Measurements from ENCODE around the gene RMND1. TPM values are rescaled to one million over a fixed set of nuclear protein-coding genes. Genes with fewer than 3 reads are reported as not detected.
A peak's percentile ranks its signal among the peaks of the same experiment; 100 is the strongest.

Gene RMND1
- polyA plus RNA-seq, 2 donors = 9.6 to 10.6 TPM

GRCh38 chr6:151409260-151409659 lies 42.7 kb downstream of the RMND1 start:
- no peak overlapping the region for H3K4me3 ChIP-seq (ENCODE audit: low read depth in 1 of 2, low read length in 2 of 2)
- H3K36me3 ChIP-seq (ENCODE audit: control insufficient read depth in 2 of 2, insufficient read depth in 2 of 2, low read length in 1 of 2) = peaks cover 9% of the 10 kb centered on the region in 2 donors
- H3K4me1 ChIP-seq (ENCODE audit: control insufficient read depth in 2 of 2, insufficient read depth in 2 of 2, low read length in 1 of 2) = no peaks in the 10 kb centered on the region
- H3K27ac ChIP-seq (ENCODE audit: low read depth in 2 of 2, low read length in 1 of 2) = no peak overlapping the region
- H3K27me3 ChIP-seq (ENCODE audit: control insufficient read depth in 1 of 2, insufficient read depth in 2 of 2, low read length in 2 of 2) = no peaks in the 10 kb centered on the region
- H3K9me3 ChIP-seq (ENCODE audit: control insufficient read depth in 2 of 2, insufficient read depth in 1 of 2, low read depth in 1 of 2, low read length in 1 of 2) = no peaks in the 10 kb centered on the region
- WGBS, 2 donors = 83 to 95% methylated on average over 2 of the region's 2 CpGs

GRCh38 chr6:151408858-151409257 lies 43.1 kb downstream of the RMND1 start:
- Histone ChIP-seq H3K4me1 (ENCODE audit: control insufficient read depth in 2 of 2, insufficient read depth in 2 of 2, low read length in 1 of 2) (no peaks in the 10 kb centered on the region), H3K27me3 (ENCODE audit: control insufficient read depth in 1 of 2, insufficient read depth in 2 of 2, low read length in 2 of 2) (no peaks in the 10 kb centered on the region), H3K36me3 (ENCODE audit: control insufficient read depth in 2 of 2, insufficient read depth in 2 of 2, low read length in 1 of 2) (peaks cover 9% of the 10 kb centered on the region in 2 donors), H3K9me3 (ENCODE audit: control insufficient read depth in 2 of 2, insufficient read depth in 1 of 2, low read depth in 1 of 2, low read length in 1 of 2) (no peaks in the 10 kb centered on the region), H3K4me3 (ENCODE audit: low read depth in 1 of 2, low read length in 2 of 2) (no peak overlapping the region), H3K27ac (ENCODE audit: low read depth in 2 of 2, low read length in 1 of 2) (no peak overlapping the region)
- 89 to 92% methylated on average over 2 of the region's 2 CpGs for WGBS, 2 donors

- Histone ChIP-seq H3K36me3 (ENCODE audit: control insufficient read depth in 2 of 2, insufficient read depth in 2 of 2, low read length in 1 of 2) (peaks cover 3 to 5% of the 10 kb centered on the region in 2 donors), H3K4me1 (ENCODE audit: control insufficient read depth in 2 of 2, insufficient read depth in 2 of 2, low read length in 1 of 2) (no peaks in the 10 kb centered on the region), H3K4me3 (ENCODE audit: low read depth in 1 of 2, low read length in 2 of 2) (no peak overlapping the region), H3K27me3 (ENCODE audit: control insufficient read depth in 1 of 2, insufficient read depth in 2 of 2, low read length in 2 of 2) (no peaks in the 10 kb centered on the region), H3K27ac (ENCODE audit: low read depth in 2 of 2, low read length in 1 of 2) (no peak overlapping the region), H3K9me3 (ENCODE audit: control insufficient read depth in 2 of 2, insufficient read depth in 1 of 2, low read depth in 1 of 2, low read length in 1 of 2) (no peaks in the 10 kb centered on the region)
- WGBS, 2 donors = 76 to 80% methylated on average over 4 of the region's 4 CpGs
Measured at GRCh38 chr6:151403919-151404308, 48.0 kb downstream of the RMND1 start.

- H3K4me1 ChIP-seq (ENCODE audit: control insufficient read depth in 2 of 2, insufficient read depth in 2 of 2, low read length in 1 of 2) = no peaks in the 10 kb centered on the region
- peaks cover 0 to 3% of the 10 kb centered on the region in 2 donors for H3K36me3 ChIP-seq (ENCODE audit: control insufficient read depth in 2 of 2, insufficient read depth in 2 of 2, low read length in 1 of 2)
- no peaks in the 10 kb centered on the region for H3K27me3 ChIP-seq (ENCODE audit: control insufficient read depth in 1 of 2, insufficient read depth in 2 of 2, low read length in 2 of 2)
- H3K27ac ChIP-seq (ENCODE audit: low read depth in 2 of 2, low read length in 1 of 2) = no peak overlapping the region
- H3K9me3 ChIP-seq (ENCODE audit: control insufficient read depth in 2 of 2, insufficient read depth in 1 of 2, low read depth in 1 of 2, low read length in 1 of 2) = no peaks in the 10 kb centered on the region
- WGBS, 2 donors = 87 to 96% methylated on average over 1 of the region's 1 CpG
- no peak overlapping the region for H3K4me3 ChIP-seq (ENCODE audit: low read depth in 1 of 2, low read length in 2 of 2)
Measured at GRCh38 chr6:151402228-151402627, 49.7 kb downstream of the RMND1 start.

- H3K4me1 ChIP-seq (ENCODE audit: control insufficient read depth in 2 of 2, insufficient read depth in 2 of 2, low read length in 1 of 2) = peaks cover 0 to under 1% of the 10 kb centered on the region in 2 donors
- no peak overlapping the region for H3K4me3 ChIP-seq (ENCODE audit: low read depth in 1 of 2, low read length in 2 of 2)
- peaks cover 0 to 3% of the 10 kb centered on the region in 2 donors for H3K36me3 ChIP-seq (ENCODE audit: control insufficient read depth in 2 of 2, insufficient read depth in 2 of 2, low read length in 1 of 2)
- H3K27ac ChIP-seq (ENCODE audit: low read depth in 2 of 2, low read length in 1 of 2) = no peak overlapping the region
- WGBS, 2 donors = 71 to 79% methylated on average over 6 of the region's 6 CpGs
- no peaks in the 10 kb centered on the region for H3K27me3 ChIP-seq (ENCODE audit: control insufficient read depth in 1 of 2, insufficient read depth in 2 of 2, low read length in 2 of 2)
- no peaks in the 10 kb centered on the region for H3K9me3 ChIP-seq (ENCODE audit: control insufficient read depth in 2 of 2, insufficient read depth in 1 of 2, low read depth in 1 of 2, low read length in 1 of 2)
Measured at GRCh38 chr6:151400473-151400872, 51.5 kb downstream of the RMND1 start.

GRCh38 chr6:151399679-151400078 lies 52.2 kb downstream of the RMND1 start:
- 60 to 64% methylated on average over 3 of the region's 3 CpGs for WGBS, 2 donors
- peaks cover 0 to 3% of the 10 kb centered on the region in 2 donors for H3K36me3 ChIP-seq (ENCODE audit: control insufficient read depth in 2 of 2, insufficient read depth in 2 of 2, low read length in 1 of 2)
- no peaks in the 10 kb centered on the region for H3K9me3 ChIP-seq (ENCODE audit: control insufficient read depth in 2 of 2, insufficient read depth in 1 of 2, low read depth in 1 of 2, low read length in 1 of 2)
- H3K27ac ChIP-seq (ENCODE audit: low read depth in 2 of 2, low read length in 1 of 2) = no peak overlapping the region
- H3K27me3 ChIP-seq (ENCODE audit: control insufficient read depth in 1 of 2, insufficient read depth in 2 of 2, low read length in 2 of 2) = no peaks in the 10 kb centered on the region
- H3K4me1 ChIP-seq (ENCODE audit: control insufficient read depth in 2 of 2, insufficient read depth in 2 of 2, low read length in 1 of 2) = peaks cover 0 to 2% of the 10 kb centered on the region in 2 donors
- no peak overlapping the region for H3K4me3 ChIP-seq (ENCODE audit: low read depth in 1 of 2, low read length in 2 of 2)

GRCh38 chr6:151393410-151393809 lies 58.5 kb downstream of the RMND1 start:
- Histone ChIP-seq H3K4me1 (ENCODE audit: control insufficient read depth in 2 of 2, insufficient read depth in 2 of 2, low read length in 1 of 2) (peaks cover 0 to 2% of the 10 kb centered on the region in 2 donors), H3K27me3 (ENCODE audit: control insufficient read depth in 1 of 2, insufficient read depth in 2 of 2, low read length in 2 of 2) (no peaks in the 10 kb centered on the region), H3K4me3 (ENCODE audit: low read depth in 1 of 2, low read length in 2 of 2) (no peak overlapping the region), H3K27ac (ENCODE audit: low read depth in 2 of 2, low read length in 1 of 2) (no peak overlapping the region), H3K36me3 (ENCODE audit: control insufficient read depth in 2 of 2, insufficient read depth in 2 of 2, low read length in 1 of 2) (no peaks in the 10 kb centered on the region), H3K9me3 (ENCODE audit: control insufficient read depth in 2 of 2, insufficient read depth in 1 of 2, low read depth in 1 of 2, low read length in 1 of 2) (no peaks in the 10 kb centered on the region)
- WGBS, 2 donors = 47 to 65% methylated on average over 4 of the region's 4 CpGs

GRCh38 chr6:151392427-151392826 lies 59.5 kb downstream of the RMND1 start:
- Histone ChIP-seq H3K9me3 (ENCODE audit: control insufficient read depth in 2 of 2, insufficient read depth in 1 of 2, low read depth in 1 of 2, low read length in 1 of 2) (no peaks in the 10 kb centered on the region), H3K27me3 (ENCODE audit: control insufficient read depth in 1 of 2, insufficient read depth in 2 of 2, low read length in 2 of 2) (no peaks in the 10 kb centered on the region), H3K27ac (ENCODE audit: low read depth in 2 of 2, low read length in 1 of 2) (peak overlapping the region in 1 of 2 donors; percentile 99), H3K4me1 (ENCODE audit: control insufficient read depth in 2 of 2, insufficient read depth in 2 of 2, low read length in 1 of 2) (peaks cover 0 to 2% of the 10 kb centered on the region in 2 donors), H3K4me3 (ENCODE audit: low read depth in 1 of 2, low read length in 2 of 2) (peak overlapping the region in 1 of 2 donors; percentile 94), H3K36me3 (ENCODE audit: control insufficient read depth in 2 of 2, insufficient read depth in 2 of 2, low read length in 1 of 2) (no peaks in the 10 kb centered on the region)
- WGBS, 2 donors = 0 to 3% methylated on average over 3 of the region's 3 CpGs

- Histone ChIP-seq H3K4me3 (ENCODE audit: low read depth in 1 of 2, low read length in 2 of 2) (peak within 1 kb of the TSS; percentile 94 to 99), H3K4me1 (ENCODE audit: control insufficient read depth in 2 of 2, insufficient read depth in 2 of 2, low read length in 1 of 2) (peaks cover 0 to 2% of the 10 kb centered on the region in 2 donors), H3K27ac (ENCODE audit: low read depth in 2 of 2, low read length in 1 of 2) (peak within 1 kb of the TSS; percentile 99 to 100), H3K27me3 (ENCODE audit: control insufficient read depth in 1 of 2, insufficient read depth in 2 of 2, low read length in 2 of 2) (no peaks in the 10 kb centered on the region), H3K36me3 (ENCODE audit: control insufficient read depth in 2 of 2, insufficient read depth in 2 of 2, low read length in 1 of 2) (no peaks in the 10 kb centered on the region), H3K9me3 (ENCODE audit: control insufficient read depth in 2 of 2, insufficient read depth in 1 of 2, low read depth in 1 of 2, low read length in 1 of 2) (no peaks in the 10 kb centered on the region)
- WGBS, 2 donors = 1% methylated on average over 44 to 51 of the region's 57 CpGs
Measured at GRCh38 chr6:151391471-151392413, 60.2 kb downstream of the RMND1 start, which contains the start of gene ZBTB2. Gene ZBTB2 (minus strand): TSS chr6:151391559. CDS start chr6:151373637, 17,922 bp downstream.

All from esophagus (tissue), 2 donors.